H1 (cell line): Measurements from ENCODE around the gene PANX2. TPM values are rescaled to one million over a fixed set of nuclear protein-coding genes. Genes with fewer than 3 reads are reported as not detected.

Experiments used
- CTCF ChIA-PET: fragments of 300-600 bp; sonication (Branson Sonifier 250); formaldehyde crosslinking; loops from one replicate; lab custom pipeline; 2021; ENCODE audit not compliant: partially characterized antibody; lab: Charles Lee
- POLR2A ChIA-PET: fragments of 300-600 bp; sonication (Branson Sonifier 250); formaldehyde crosslinking; loops from one replicate; lab custom pipeline; 2021; ENCODE audit warnings: inconsistent platforms; ENCODE audit not compliant: partially characterized antibody; lab: Charles Lee
- DNase-seq, 2 experiments: peaks; one replicate each; pipeline versions ENCODE4 v3.0.0 to v3.0.0-alpha.2; 2010 to 2022; ENCODE audit warnings: low spot score in 2 of 2, low read depth in 1 of 2, mixed read lengths in 1 of 2
- FAIRE-seq: peaks from 2 replicates; lab custom pipeline; 2011; peaks lifted over from hg19 to GRCh38; lab: Jason Lieb, UNC
- H2AFZ ChIP-seq: 2 replicates; pipeline ENCODE4 v1.8.1; 2012; ENCODE audit warnings: low read length, inconsistent platforms
- H2AK5ac ChIP-seq: 2 replicates; pipeline ENCODE4 v1.6.1; 2013; ENCODE audit warnings: low read depth, low read length
- H2BK120ac ChIP-seq: replicated peaks from 2 replicates; pipeline ENCODE3; 2013; ENCODE audit warnings: low read depth, low read length, inconsistent platforms
- H2BK12ac ChIP-seq: 2 replicates; pipeline ENCODE4 v1.6.1; 2013; ENCODE audit warnings: low read depth, low read length
- H2BK15ac ChIP-seq: 2 replicates; pipeline ENCODE4 v1.6.1; 2013; ENCODE audit warnings: low read length
- H2BK20ac ChIP-seq: 2 replicates; pipeline ENCODE4 v1.6.1; 2013; ENCODE audit warnings: low read length
- H2BK5ac ChIP-seq: 2 replicates; pipeline ENCODE4 v1.6.1; 2013; ENCODE audit warnings: low read depth, low read length
- H3K14ac ChIP-seq: 2 replicates; pipeline ENCODE4 v1.6.1; 2013; ENCODE audit warnings: inconsistent platforms; ENCODE audit not compliant: insufficient read length
- H3K18ac ChIP-seq: 2 replicates; pipeline ENCODE4 v1.6.1; 2013; ENCODE audit warnings: low read length; ENCODE audit errors: extremely low read depth
- H3K23ac ChIP-seq: 2 replicates; pipeline ENCODE4 v1.6.1; 2013; ENCODE audit warnings: inconsistent platforms; ENCODE audit not compliant: insufficient read length
- H3K23me2 ChIP-seq: 2 replicates; pipeline ENCODE4 v1.6.1; 2013; ENCODE audit warnings: low read depth, low read length
- H3K27ac ChIP-seq: 2 replicates; pipeline ENCODE4 v1.6.1; 2011; ENCODE audit warnings: low read depth, low read length, inconsistent platforms
- H3K27me3 ChIP-seq, 4 experiments: replicated peaks in 1 of 4; 1 replicate in 1 of 4; 2 replicates in 3 of 4; pipeline versions ENCODE4 v1.6.1 to v1.8.1; 2011 to 2013; ENCODE audit warnings: low read length in 3 of 4, mild to moderate bottlenecking in 3 of 4, inconsistent platforms in 2 of 4, mixed read lengths in 2 of 4, moderate library complexity in 1 of 4; ENCODE audit not compliant: control insufficient read depth in 3 of 4, insufficient read depth in 3 of 4; ENCODE audit errors: extremely low read depth in 1 of 4
- H3K36me3 ChIP-seq, 4 experiments: 2 replicates each; pipeline versions ENCODE4 v1.6.1 to v1.8.1; 2011 to 2013; ENCODE audit warnings: mild to moderate bottlenecking in 4 of 4, low read length in 3 of 4, moderate library complexity in 2 of 4, control low read depth in 1 of 4, inconsistent platforms in 1 of 4; ENCODE audit not compliant: insufficient read depth in 4 of 4, control insufficient read depth in 2 of 4
- H3K4ac ChIP-seq: replicated peaks from 2 replicates; pipeline ENCODE3; 2013; ENCODE audit warnings: low read length, low read depth, mixed read lengths, inconsistent platforms; ENCODE audit not compliant: insufficient read length
- H3K4me1 ChIP-seq, 4 experiments: replicated peaks in 1 of 4; 1 replicate in 1 of 4; 2 replicates in 3 of 4; pipeline versions ENCODE4 v1.6.1 to v1.8.1; 2011 to 2013; ENCODE audit warnings: low read length in 3 of 4, inconsistent platforms in 2 of 4, mixed read lengths in 1 of 4; ENCODE audit not compliant: insufficient read depth in 4 of 4, control insufficient read depth in 3 of 4
- H3K4me2 ChIP-seq, 2 experiments: 2 replicates each; pipeline versions ENCODE4 v1.6.1 to v1.8.1; 2011 to 2013; ENCODE audit warnings: low read depth in 2 of 2, low read length in 2 of 2, control low read depth in 1 of 2, inconsistent platforms in 1 of 2, mild to moderate bottlenecking in 1 of 2; ENCODE audit not compliant: insufficient read depth in 1 of 2
- H3K4me3 ChIP-seq, 4 experiments: fragments of 200-600, 300-600 bp in 1 of 4; sonication (generic), shearing (Covaris generic), sonication (Bioruptor Twin) in 1 of 4; 2 replicates each; pipeline versions ENCODE4 v1.5.1 to v1.8.1; 2011 to 2016; ENCODE audit warnings: low read length in 4 of 4, low read depth in 3 of 4, control low read depth in 2 of 4, inconsistent platforms in 2 of 4, mild to moderate bottlenecking in 2 of 4, mixed read lengths in 1 of 4, moderate library complexity in 1 of 4; ENCODE audit not compliant: insufficient read depth in 2 of 4; ENCODE audit errors: extremely low read depth in 1 of 4
- H3K56ac ChIP-seq: replicated peaks from 2 replicates; pipeline ENCODE3; 2013; ENCODE audit warnings: low read depth, mild to moderate bottlenecking, mixed read lengths, low read length, inconsistent platforms; ENCODE audit not compliant: insufficient read length
- H3K79me1 ChIP-seq: 2 replicates; pipeline ENCODE4 v1.6.1; 2013; ENCODE audit warnings: low read depth, low read length, control low read depth
- H3K79me2 ChIP-seq, 2 experiments: 2 replicates each; pipeline versions ENCODE4 v1.6.1 to v1.8.1; 2012 to 2013; ENCODE audit warnings: low read length in 2 of 2, mild to moderate bottlenecking in 2 of 2, inconsistent platforms in 1 of 2; ENCODE audit not compliant: insufficient read depth in 2 of 2, control insufficient read depth in 1 of 2
- H3K9ac ChIP-seq, 4 experiments: replicated peaks in 1 of 4; 1 replicate in 1 of 4; 2 replicates in 3 of 4; pipeline versions ENCODE4 v1.6.1 to v1.8.1; 2011 to 2013; ENCODE audit warnings: low read depth in 3 of 4, low read length in 3 of 4, control low read depth in 2 of 4, mild to moderate bottlenecking in 2 of 4, moderate library complexity in 2 of 4, inconsistent platforms in 1 of 4; ENCODE audit errors: extremely low read depth in 1 of 4
- H3K9me3 ChIP-seq, 2 experiments: 2 replicates each; pipeline versions ENCODE4 v1.6.1 to v1.8.1; 2012 to 2013; ENCODE audit warnings: mild to moderate bottlenecking in 2 of 2, moderate library complexity in 2 of 2, control low read depth in 1 of 2, inconsistent platforms in 1 of 2, low read depth in 1 of 2, low read length in 1 of 2, mixed read lengths in 1 of 2; ENCODE audit not compliant: insufficient read depth in 2 of 2
- H4K20me1 ChIP-seq, 2 experiments: replicated peaks in 1 of 2; 2 replicates each; pipeline versions ENCODE3 to v1.8.1; 2011 to 2013; ENCODE audit warnings: inconsistent platforms in 2 of 2, low read length in 2 of 2, mild to moderate bottlenecking in 1 of 2; ENCODE audit not compliant: insufficient read depth in 2 of 2, control insufficient read depth in 1 of 2
- H4K5ac ChIP-seq: 2 replicates; pipeline ENCODE4 v1.6.1; 2013; ENCODE audit warnings: low read length, low read depth, mixed read lengths, inconsistent platforms; ENCODE audit not compliant: insufficient read length
- H4K8ac ChIP-seq: 2 replicates; pipeline ENCODE4 v1.8.0; 2013; ENCODE audit warnings: mild to moderate bottlenecking, moderate library complexity, low read length, inconsistent platforms; ENCODE audit not compliant: insufficient read depth; ENCODE audit errors: extremely low read depth
- H4K91ac ChIP-seq: replicated peaks from 2 replicates; pipeline ENCODE3; 2013; ENCODE audit warnings: low read length, mixed read lengths, inconsistent platforms; ENCODE audit not compliant: insufficient read length
- CBX5 ChIP-seq: fragments of 300-800, 300-1000 bp; sonication (generic); IDR thresholded peaks from 2 replicates; pipeline ENCODE4 v1.7.1; 2016; ENCODE audit warnings: antibody characterized with exemption, low read length, low read depth
- CBX8 ChIP-seq: fragments of 300-800, 300-1000 bp; sonication (generic); IDR thresholded peaks from 2 replicates; pipeline ENCODE4 v1.7.1; 2016; ENCODE audit warnings: low read depth, low read length, borderline replicate concordance
- CHD2 ChIP-seq: IDR thresholded peaks from 2 replicates; pipeline ENCODE4 v1.6.1; 2012; ENCODE audit warnings: low read length, improper control_type of control experiment
- GABPA ChIP-seq: IDR thresholded peaks from 2 replicates; pipeline ENCODE4 v1.6.1; 2011; ENCODE audit warnings: mild to moderate bottlenecking, low read length, moderate library complexity, borderline replicate concordance; ENCODE audit not compliant: insufficient read depth
- HDAC6 ChIP-seq: IDR thresholded peaks from one replicate; pipeline ENCODE4 v1.7.1; 2012; ENCODE audit warnings: low read depth, mild to moderate bottlenecking, inconsistent platforms, low read length, moderate library complexity
- KDM4A ChIP-seq: IDR thresholded peaks from one replicate; pipeline ENCODE4 v1.7.1; 2012; ENCODE audit warnings: low read depth, mild to moderate bottlenecking, moderate library complexity, low read length, inconsistent platforms; ENCODE audit not compliant: severe bottlenecking
- POLR2A ChIP-seq, 2 experiments: IDR thresholded peaks; 1 replicate in 1 of 2; 2 replicates in 1 of 2; pipeline ENCODE4 v1.6.1; 2011; ENCODE audit warnings: low read depth in 2 of 2, low read length in 2 of 2, mild to moderate bottlenecking in 2 of 2; ENCODE audit errors: control extremely low read depth in 1 of 2
- RFX5 ChIP-seq: IDR thresholded peaks from 2 replicates; pipeline ENCODE4 v1.6.1; 2011; ENCODE audit warnings: low read depth, low read length, improper control_type of control experiment, borderline replicate concordance
- TEAD4 ChIP-seq: IDR thresholded peaks from 2 replicates; pipeline ENCODE4 v1.6.1; 2012; ENCODE audit warnings: low read depth, low read length, inconsistent platforms, mixed read lengths
- WGBS, 2 experiments: shearing (Covaris generic) in 1 of 2; methylation state at CpG; one replicate each; pipeline versions ENCODE4 v1.1.6 to v1.1.7; 2013 to 2015; ENCODE audit warnings: low lambda C conversion rate in 2 of 2, mixed read lengths in 2 of 2, inconsistent platforms in 1 of 2, low coverage in 1 of 2, missing lambda C conversion rate in 1 of 2; ENCODE audit not compliant: insufficient replicate concordance in 2 of 2, insufficient coverage in 1 of 2, insufficient read length in 1 of 2; ENCODE audit errors: extremely low coverage in 1 of 2, missing lambda C conversion rate in 1 of 2; 5-methylcytosine and 5-hydroxymethylcytosine counted together
- polyA plus RNA-seq, 7 experiments: library from polyadenylated mRNA; depleted of rRNA in 3 of 7; stranded (reverse) in 5 of 7; unstranded in 2 of 7; fragments of >200 nt in 5 of 7; fragments of 200-250 nt in 2 of 7; gene quantifications; 1 replicate in 5 of 7; 2 replicates in 1 of 7; 4 replicates in 1 of 7; pipeline versions ENCODE4 v1.2.1 to v1.2.3, GENCODE V29; 2011 to 2013; ENCODE audit warnings: missing spikeins in 2 of 7, mixed read lengths in 2 of 7
- total RNA-seq: library from RNA; stranded (reverse); fragmentation: NEBNext Ultra II Directional; extraction: Animal tissue kit (Norgen Biotek cat#: 25700); gene quantifications from 2 replicates; pipeline ENCODE4 v1.2.1, GENCODE V29; 2021

Gene PANX2
- total and polyA plus RNA-seq, 2 of the 8 experiments (the other 6 are each of a cell fraction or from before 2014, with no cell fraction given) = 3.5 to 5.0 TPM

DNA sequence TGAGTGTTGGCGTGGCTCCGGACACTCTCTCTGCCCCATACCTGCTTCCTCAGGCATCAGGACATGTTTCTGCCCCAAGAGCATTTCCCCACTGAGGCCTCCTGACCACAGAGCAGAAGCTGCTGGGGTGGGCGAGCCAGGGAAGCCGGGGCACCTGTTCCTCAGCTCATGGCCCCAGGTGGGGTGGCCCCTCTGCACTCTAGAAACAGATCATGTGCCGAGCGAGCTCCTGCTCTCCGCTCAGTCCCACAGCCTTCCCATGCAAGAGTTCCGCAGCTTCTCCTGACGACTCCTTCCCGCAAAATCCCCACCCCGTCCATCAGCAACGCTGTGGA lies 22.4 kb upstream of the PANX2 start:
- no peak overlapping the region for H3K23ac ChIP-seq
- no peaks in the 10 kb centered on the region for H3K79me2 ChIP-seq
- ChIA-PET CTCF (interaction anchor here (0.9 to 9.4 kb wide), 17 partner anchors 8 to 218 kb away, joined by 3 to 83 read pairs (median 4); no protein-coding TSS in a partner anchor), POLR2A (no interaction called here)
- peaks cover 0 to 3% of the 10 kb centered on the region in 2 experiments for H4K20me1 ChIP-seq
- no peak overlapping the region for H3K14ac ChIP-seq
- FAIRE-seq (no peak), DNase-seq (no peak)
- H3K36me3 ChIP-seq = no peaks in the 10 kb centered on the region
- no peak overlapping the region for H3K4me3 ChIP-seq
- H2BK120ac ChIP-seq = no peak overlapping the region
- H4K5ac ChIP-seq = no peak overlapping the region
- no peak overlapping the region for H2AFZ ChIP-seq
- no peak overlapping the region for H3K4ac ChIP-seq
- no peak overlapping the region for H3K4me2 ChIP-seq
- H3K23me2 ChIP-seq = no peaks in the 10 kb centered on the region
- H4K8ac ChIP-seq = peak overlapping the region; percentile 63; the same call in 1 of the 2 replicates
- peak overlapping the region; percentile 5; the same call in 1 of the 2 replicates for H2BK15ac ChIP-seq
- no peaks in the 10 kb centered on the region for H3K9me3 ChIP-seq
- H2BK5ac ChIP-seq = no peak overlapping the region
- H3K79me1 ChIP-seq = no peaks in the 10 kb centered on the region
- no peak overlapping the region for H4K91ac ChIP-seq
- H2BK12ac ChIP-seq = no peak overlapping the region
- H2BK20ac ChIP-seq = no peak overlapping the region
- 90% methylated on average over 11 of the region's 12 CpGs; no CpG with 5 or more reads in 1 of the 2 experiments for WGBS, 2 experiments
- H3K27me3 ChIP-seq = peaks cover 0 to 8% (median 2%) of the 10 kb centered on the region in 4 experiments; a peak in 2 of 7 replicates
- H2AK5ac ChIP-seq = no peak overlapping the region
- H3K27ac ChIP-seq = no peak overlapping the region
- no peak overlapping the region for H3K56ac ChIP-seq
- no peak overlapping the region for H3K18ac ChIP-seq
- peaks cover 0 to 4% (median 0%) of the 10 kb centered on the region in 4 experiments; a peak in 3 of 7 replicates for H3K4me1 ChIP-seq
- H3K9ac ChIP-seq = no peak overlapping the region
- TF ChIP-seq GABPA = no peak
- TF ChIP-seq RFX5 = no peak
- no peak for TF ChIP-seq CBX5
- no peak for TF ChIP-seq CBX8
- no peak for TF ChIP-seq TEAD4
- no peak for TF ChIP-seq CHD2
- TF ChIP-seq KDM4A = no peak
- TF ChIP-seq HDAC6 = no peak
- no peak for TF ChIP-seq POLR2A (IDR thresholded peaks at IDR 0.05; ENCODE audit: control extremely low read depth in 1 of 2, low read depth in 2 of 2, low read length in 2 of 2)
